PC-9 (cell line): ENCODE data around the gene KRT79. TPM values are rescaled to one million over a fixed set of nuclear protein-coding genes. Genes with fewer than 3 reads are reported as not detected.

Experiments used
- BruUV-seq: library from RNA; stranded (reverse); fragments of 400-500 nt; replicated peaks from 2 replicates; lab custom pipeline; 2021; lab: Mats Ljungman, UMichigan
- CTCF ChIA-PET: fragments of 300-600 bp; sonication (Branson Sonifier 250); formaldehyde crosslinking; loops from one replicate; lab custom pipeline; 2022; ENCODE audit warnings: antibody characterized with exemption; lab: Charles Lee
- POLR2A ChIA-PET: fragments of 300-600 bp; sonication (Branson Sonifier 250); formaldehyde crosslinking; loops from one replicate; lab custom pipeline; 2022; ENCODE audit warnings: antibody characterized with exemption; ENCODE audit not compliant: unreplicated experiment; lab: Charles Lee
- DNase-seq, 2 experiments: peaks; one replicate each; pipeline versions ENCODE4 v3.0.0 to v3.0.0-alpha.2; 2015 to 2022; ENCODE audit warnings: mixed read lengths in 1 of 2
- H2AFZ ChIP-seq: fragments of 200-600 bp; sonication (generic); 2 replicates; pipeline ENCODE4 v1.8.1; 2017; ENCODE audit warnings: antibody characterized with exemption
- H3F3A ChIP-seq: fragments of 200-600 bp; sonication (generic); 2 replicates; pipeline ENCODE4 v1.8.1; 2017; ENCODE audit warnings: antibody characterized with exemption, mild to moderate bottlenecking, low read depth; ENCODE audit not compliant: insufficient read depth
- H3K27ac ChIP-seq: fragments of 200-600 bp; sonication (generic); 2 replicates; pipeline ENCODE4 v1.6.1; 2016; ENCODE audit warnings: mixed run types
- H3K27me3 ChIP-seq: fragments of 200-600 bp; sonication (generic); 2 replicates; pipeline ENCODE4 v1.6.1; 2016; ENCODE audit warnings: low read depth, mixed run types; ENCODE audit not compliant: insufficient read depth
- H3K36me3 ChIP-seq: fragments of 200-600 bp; sonication (generic); 2 replicates; pipeline ENCODE4 v1.6.1; 2016; ENCODE audit warnings: low read depth, mixed run types
- H3K4me1 ChIP-seq: fragments of 200-600 bp; sonication (generic); replicated peaks from 2 replicates; pipeline ENCODE4 v1.6.1; 2016; ENCODE audit warnings: mixed run types; ENCODE audit not compliant: insufficient read depth
- H3K4me2 ChIP-seq: fragments of 200-600 bp; sonication (generic); 2 replicates; pipeline ENCODE4 v1.6.1; 2017; ENCODE audit warnings: mixed run types
- H3K4me3 ChIP-seq: fragments of 200-600 bp; sonication (generic); 2 replicates; pipeline ENCODE4 v1.6.1; 2016; ENCODE audit warnings: mixed run types
- H3K79me2 ChIP-seq: fragments of 200-600 bp; sonication (generic); 2 replicates; pipeline ENCODE4 v1.6.1; 2017; ENCODE audit warnings: low read depth, mixed run types
- H3K9me2 ChIP-seq: fragments of 200-600 bp; sonication (generic); 2 replicates; pipeline ENCODE4 v1.8.1; 2017; ENCODE audit warnings: mild to moderate bottlenecking; ENCODE audit not compliant: insufficient read depth
- H3K9me3 ChIP-seq: fragments of 200-600 bp; sonication (generic); 2 replicates; pipeline ENCODE4 v1.8.1; 2016; ENCODE audit warnings: low read depth; ENCODE audit not compliant: insufficient read depth
- H4K20me1 ChIP-seq: fragments of 200-600 bp; sonication (generic); 2 replicates; pipeline ENCODE4 v1.8.1; 2017; ENCODE audit not compliant: insufficient read depth
- EZH2 ChIP-seq: fragments of 200-600 bp; sonication (generic); IDR thresholded peaks from 2 replicates; pipeline ENCODE4 v1.8.0; 2017; ENCODE audit warnings: antibody characterized with exemption, low read depth
- intact Hi-C: fragments of 100-400 bp; cut with micrococcal nuclease; formaldehyde crosslinking; loops from one replicate; pipeline ENCODE4 v1.10.0; 2022; ENCODE audit not compliant: unreplicated experiment
- total RNA-seq: library from RNA; stranded (reverse); gene quantifications from 2 replicates; pipeline ENCODE4 v1.2.3, GENCODE V29; 2021
- TF ChIP-seq, protein P1 (sequence below): fragments of 200-600 bp; sonication (generic); conservative IDR thresholded peaks from 2 replicates; pipeline ENCODE4 v1.6.1; 2017; ENCODE audit warnings: mixed run types, antibody characterized with exemption, mild to moderate bottlenecking, moderate library complexity

Gene KRT79
- total RNA-seq, 1 experiment from 2014 or later: 0.28 TPM

DNA sequence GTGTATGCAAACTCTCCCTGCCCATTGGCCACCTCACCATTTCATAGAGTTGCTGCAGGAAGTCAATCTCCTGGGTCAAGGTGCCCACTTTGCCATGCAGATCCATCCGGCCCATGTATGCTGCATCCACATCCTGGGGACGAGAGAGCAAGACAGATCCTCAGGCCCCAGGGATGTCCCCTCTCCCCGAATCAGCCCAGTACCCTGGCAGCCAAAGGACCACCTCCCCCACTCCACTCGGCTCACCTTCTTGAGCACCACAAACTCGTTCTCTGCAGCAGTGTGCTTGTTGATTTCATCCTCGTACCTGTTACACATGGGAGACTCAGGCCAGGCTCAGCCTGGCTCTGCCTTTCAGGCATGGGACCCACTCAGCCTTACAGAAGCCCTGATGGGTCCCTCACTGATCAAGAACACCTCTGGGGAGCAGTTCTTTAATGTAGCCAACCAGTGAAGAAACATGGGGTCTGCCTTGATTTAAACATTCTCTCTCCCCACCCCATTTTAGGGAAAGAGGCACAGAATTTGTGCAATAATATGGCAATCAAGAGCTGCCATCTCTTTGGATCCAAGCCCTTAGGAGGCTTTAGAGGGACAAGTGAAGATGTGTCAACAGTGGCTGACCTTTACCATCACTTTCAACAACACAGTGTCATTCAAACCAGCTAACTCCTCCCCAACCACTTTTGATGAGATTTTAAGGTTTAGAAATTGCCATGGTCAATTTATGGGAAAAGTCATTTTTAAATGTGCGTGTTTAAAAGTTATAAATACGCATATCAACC, 3.9 kb downstream of the KRT79 start:
- no peaks in the 10 kb centered on the region for H3K36me3 ChIP-seq
- no peak overlapping the region for H2AFZ ChIP-seq
- POLR2A ChIA-PET: interaction anchor here (0.6 kb wide), 1 partner anchor 218 kb away, joined by 5 read pairs; no protein-coding TSS in a partner anchor
- intact Hi-C loops: no loop called here
- no peak overlapping the region for H3K4me3 ChIP-seq
- no peaks in the 10 kb centered on the region for H3K9me3 ChIP-seq
- DNase-seq: no peak
- no peak for TF ChIP-seq EZH2
- TF ChIP-seq, protein P1, sequence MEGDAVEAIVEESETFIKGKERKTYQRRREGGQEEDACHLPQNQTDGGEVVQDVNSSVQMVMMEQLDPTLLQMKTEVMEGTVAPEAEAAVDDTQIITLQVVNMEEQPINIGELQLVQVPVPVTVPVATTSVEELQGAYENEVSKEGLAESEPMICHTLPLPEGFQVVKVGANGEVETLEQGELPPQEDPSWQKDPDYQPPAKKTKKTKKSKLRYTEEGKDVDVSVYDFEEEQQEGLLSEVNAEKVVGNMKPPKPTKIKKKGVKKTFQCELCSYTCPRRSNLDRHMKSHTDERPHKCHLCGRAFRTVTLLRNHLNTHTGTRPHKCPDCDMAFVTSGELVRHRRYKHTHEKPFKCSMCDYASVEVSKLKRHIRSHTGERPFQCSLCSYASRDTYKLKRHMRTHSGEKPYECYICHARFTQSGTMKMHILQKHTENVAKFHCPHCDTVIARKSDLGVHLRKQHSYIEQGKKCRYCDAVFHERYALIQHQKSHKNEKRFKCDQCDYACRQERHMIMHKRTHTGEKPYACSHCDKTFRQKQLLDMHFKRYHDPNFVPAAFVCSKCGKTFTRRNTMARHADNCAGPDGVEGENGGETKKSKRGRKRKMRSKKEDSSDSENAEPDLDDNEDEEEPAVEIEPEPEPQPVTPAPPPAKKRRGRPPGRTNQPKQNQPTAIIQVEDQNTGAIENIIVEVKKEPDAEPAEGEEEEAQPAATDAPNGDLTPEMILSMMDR: no peak
- CTCF ChIA-PET: no interaction called here
- no peak overlapping the region for H3K27ac ChIP-seq
- no peaks in the 10 kb centered on the region for H3K9me2 ChIP-seq
- no peaks in the 10 kb centered on the region for H3K27me3 ChIP-seq
- H3K4me1 ChIP-seq: no peaks in the 10 kb centered on the region; the same call in 1 of the 2 replicates
- no peak overlapping the region for H3K4me2 ChIP-seq
- no peaks in the 10 kb centered on the region for H4K20me1 ChIP-seq
- no TSS peak for BruUV-seq
- H3F3A ChIP-seq: no peaks in the 10 kb centered on the region
- H3K79me2 ChIP-seq: no peaks in the 10 kb centered on the region

DNA sequence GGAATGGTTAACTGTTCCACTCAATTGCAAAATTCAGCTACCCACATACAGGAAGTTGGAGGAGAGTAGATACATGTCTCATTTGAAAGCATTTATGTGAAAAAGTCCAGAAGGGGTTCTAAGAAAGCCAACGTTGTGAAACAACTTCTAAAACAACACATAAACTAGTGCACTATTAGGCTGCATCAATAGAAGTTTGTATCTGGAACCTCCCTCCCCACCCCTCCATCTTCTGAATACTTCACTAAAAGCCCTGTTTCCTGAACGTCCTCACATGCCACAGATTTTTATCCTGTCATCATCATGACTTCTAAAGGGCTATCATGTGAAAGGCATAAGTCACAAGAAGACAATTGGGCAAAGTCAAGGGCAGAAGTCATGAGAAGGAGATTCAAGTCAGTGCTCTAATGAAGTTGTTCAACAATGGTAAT, 5.5 kb downstream of the KRT79 start:
- intact Hi-C loops: no loop called here
- no TSS peak for BruUV-seq
- POLR2A ChIA-PET: no interaction called here
- H3K36me3 ChIP-seq: no peaks in the 10 kb centered on the region
- no peak overlapping the region for H2AFZ ChIP-seq
- no peak overlapping the region for H3K27ac ChIP-seq
- no peaks in the 10 kb centered on the region for H3K9me3 ChIP-seq
- H3K4me2 ChIP-seq: no peak overlapping the region
- no peak for DNase-seq
- no peak overlapping the region for H3K4me3 ChIP-seq
- H3K27me3 ChIP-seq: no peaks in the 10 kb centered on the region
- CTCF ChIA-PET: no interaction called here
- no peaks in the 10 kb centered on the region; the same call in 1 of the 2 replicates for H3K4me1 ChIP-seq
- no peaks in the 10 kb centered on the region for H3K9me2 ChIP-seq
- H3F3A ChIP-seq: no peaks in the 10 kb centered on the region
- H3K79me2 ChIP-seq: no peaks in the 10 kb centered on the region
- TF ChIP-seq, protein P1: no peak
- H4K20me1 ChIP-seq: no peaks in the 10 kb centered on the region

DNA sequence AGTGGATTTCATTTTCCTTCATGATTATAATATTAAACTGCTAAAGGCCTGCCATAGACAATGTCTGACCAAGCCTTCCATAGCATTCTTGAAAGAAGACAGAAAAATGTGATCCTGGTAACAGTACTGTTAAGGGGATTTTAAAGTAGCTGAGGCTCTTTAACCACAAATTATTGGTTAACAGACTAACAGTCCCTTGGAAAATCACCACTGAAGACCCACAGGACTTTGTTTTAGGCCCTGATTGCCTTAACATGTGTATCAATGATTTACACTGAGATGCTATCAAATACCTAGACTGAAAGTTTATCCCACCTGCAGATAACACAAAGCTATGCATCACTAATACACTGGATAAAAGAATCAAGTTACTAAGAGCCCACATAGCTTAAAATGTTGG, 6.0 kb downstream of the KRT79 start:
- POLR2A ChIA-PET: no interaction called here
- BruUV-seq: no TSS peak
- H3K4me1 ChIP-seq: no peaks in the 10 kb centered on the region; the same call in 1 of the 2 replicates
- CTCF ChIA-PET: no interaction called here
- H3K4me3 ChIP-seq: no peak overlapping the region
- H3F3A ChIP-seq: no peaks in the 10 kb centered on the region
- no peak for TF ChIP-seq EZH2
- TF ChIP-seq, protein P1: no peak
- H3K9me2 ChIP-seq: no peaks in the 10 kb centered on the region
- H2AFZ ChIP-seq: no peak overlapping the region
- no peak overlapping the region for H3K4me2 ChIP-seq
- intact Hi-C loops: no loop called here
- no peaks in the 10 kb centered on the region for H3K36me3 ChIP-seq
- no peaks in the 10 kb centered on the region for H3K9me3 ChIP-seq
- H3K27me3 ChIP-seq: no peaks in the 10 kb centered on the region
- no peak overlapping the region for H3K27ac ChIP-seq
- no peaks in the 10 kb centered on the region for H3K79me2 ChIP-seq
- DNase-seq: no peak
- no peaks in the 10 kb centered on the region for H4K20me1 ChIP-seq
